Osteoblast (primary cell): ENCODE data around the gene IFNAR1. TPM values are rescaled to one million over a fixed set of nuclear protein-coding genes. Genes with fewer than 3 reads are reported as not detected.

Source experiments
- DNase-seq: peaks from one replicate; pipeline ENCODE4 v3.0.0; 2011; ENCODE audit warnings: low spot score, mixed read lengths; ENCODE audit not compliant: insufficient read length; ENCODE audit errors: missing footprints
- H2AFZ ChIP-seq: 2 replicates; pipeline ENCODE4 v1.6.0; 2011; ENCODE audit warnings: mild to moderate bottlenecking, low read length
- H3K27ac ChIP-seq: 2 replicates; pipeline ENCODE4 v1.5.1; 2011; ENCODE audit warnings: mild to moderate bottlenecking, low read depth, low read length, moderate library complexity
- H3K27me3 ChIP-seq: 2 replicates; pipeline ENCODE4 v1.6.0; 2012; ENCODE audit warnings: mild to moderate bottlenecking, control low read depth, inconsistent platforms, low read length, moderate library complexity; ENCODE audit not compliant: insufficient read depth
- H3K36me3 ChIP-seq: 2 replicates; pipeline ENCODE4 v1.5.1; 2011; ENCODE audit warnings: mild to moderate bottlenecking, low read length, control low read depth, moderate library complexity; ENCODE audit not compliant: insufficient read depth
- H3K4me1 ChIP-seq: 2 replicates; pipeline ENCODE4 v1.5.1; 2011; ENCODE audit warnings: mild to moderate bottlenecking, low read length, control low read depth, moderate library complexity; ENCODE audit not compliant: insufficient read depth
- H3K4me2 ChIP-seq: 2 replicates; pipeline ENCODE4 v1.6.0; 2011; ENCODE audit warnings: mild to moderate bottlenecking, low read length; ENCODE audit not compliant: insufficient read depth
- H3K4me3 ChIP-seq: fragments of 200-600 bp; sonication (generic); 3 replicates; pipeline ENCODE4 v1.5.1; 2012; ENCODE audit warnings: mild to moderate bottlenecking, low read length, inconsistent platforms; ENCODE audit not compliant: insufficient read depth
- H3K79me2 ChIP-seq: 2 replicates; pipeline ENCODE4 v1.6.0; 2012; ENCODE audit warnings: mild to moderate bottlenecking, low read length, control low read depth, inconsistent platforms; ENCODE audit not compliant: insufficient read depth
- H3K9me3 ChIP-seq: 2 replicates; pipeline ENCODE4 v1.5.1; 2011; ENCODE audit warnings: low read depth, low read length, control low read depth
- H4K20me1 ChIP-seq: 2 replicates; pipeline ENCODE4 v1.6.0; 2012; ENCODE audit warnings: mild to moderate bottlenecking, low read length, control low read depth; ENCODE audit not compliant: insufficient read depth
- total RNA-seq: library from RNA; depleted of rRNA; stranded (reverse); fragments of >200 nt; gene quantifications from 2 replicates; pipeline ENCODE4 v1.2.3, GENCODE V29; 2012
- TF ChIP-seq, protein P1 (sequence below): IDR thresholded peaks from 2 replicates; pipeline ENCODE4 v1.5.1; 2011; ENCODE audit warnings: mild to moderate bottlenecking, low read depth, low read length, moderate library complexity; ENCODE audit errors: extremely low read depth

IFNAR1 gene
- total RNA-seq, 1 donor: 26.1 TPM

DNA sequence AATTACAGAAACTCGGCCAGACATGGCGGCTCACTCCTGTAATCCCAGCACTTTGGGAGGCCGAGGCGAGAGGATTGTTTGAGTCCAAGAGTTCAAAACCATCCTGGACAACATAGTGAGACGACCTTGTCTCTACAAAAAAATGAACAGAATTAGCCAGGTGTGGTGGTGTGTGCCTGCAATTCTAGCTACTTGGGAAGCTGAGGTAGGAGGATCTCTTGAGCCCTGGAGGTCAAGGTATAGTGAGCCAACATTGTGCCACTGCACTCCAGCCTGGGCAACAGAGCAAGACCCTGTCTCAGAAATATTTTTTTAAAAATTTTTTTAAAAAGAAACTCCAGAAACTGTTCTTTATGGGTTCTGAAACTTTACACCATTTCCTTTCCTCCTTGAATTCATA, 40.1 kb downstream of the IFNAR1 start:
- no peak overlapping the region for H3K27ac ChIP-seq
- H3K4me3 ChIP-seq: no peak overlapping the region
- TF ChIP-seq, protein P1, sequence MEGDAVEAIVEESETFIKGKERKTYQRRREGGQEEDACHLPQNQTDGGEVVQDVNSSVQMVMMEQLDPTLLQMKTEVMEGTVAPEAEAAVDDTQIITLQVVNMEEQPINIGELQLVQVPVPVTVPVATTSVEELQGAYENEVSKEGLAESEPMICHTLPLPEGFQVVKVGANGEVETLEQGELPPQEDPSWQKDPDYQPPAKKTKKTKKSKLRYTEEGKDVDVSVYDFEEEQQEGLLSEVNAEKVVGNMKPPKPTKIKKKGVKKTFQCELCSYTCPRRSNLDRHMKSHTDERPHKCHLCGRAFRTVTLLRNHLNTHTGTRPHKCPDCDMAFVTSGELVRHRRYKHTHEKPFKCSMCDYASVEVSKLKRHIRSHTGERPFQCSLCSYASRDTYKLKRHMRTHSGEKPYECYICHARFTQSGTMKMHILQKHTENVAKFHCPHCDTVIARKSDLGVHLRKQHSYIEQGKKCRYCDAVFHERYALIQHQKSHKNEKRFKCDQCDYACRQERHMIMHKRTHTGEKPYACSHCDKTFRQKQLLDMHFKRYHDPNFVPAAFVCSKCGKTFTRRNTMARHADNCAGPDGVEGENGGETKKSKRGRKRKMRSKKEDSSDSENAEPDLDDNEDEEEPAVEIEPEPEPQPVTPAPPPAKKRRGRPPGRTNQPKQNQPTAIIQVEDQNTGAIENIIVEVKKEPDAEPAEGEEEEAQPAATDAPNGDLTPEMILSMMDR: no peak
- H3K36me3 ChIP-seq: no peaks in the 10 kb centered on the region
- peaks cover 12% of the 10 kb centered on the region for H3K9me3 ChIP-seq
- H3K4me2 ChIP-seq: no peak overlapping the region
- no peak for DNase-seq
- no peaks in the 10 kb centered on the region for H3K27me3 ChIP-seq
- H2AFZ ChIP-seq: no peak overlapping the region
- no peaks in the 10 kb centered on the region for H4K20me1 ChIP-seq
- H3K4me1 ChIP-seq: peaks cover 16% of the 10 kb centered on the region
- no peaks in the 10 kb centered on the region for H3K79me2 ChIP-seq

DNA sequence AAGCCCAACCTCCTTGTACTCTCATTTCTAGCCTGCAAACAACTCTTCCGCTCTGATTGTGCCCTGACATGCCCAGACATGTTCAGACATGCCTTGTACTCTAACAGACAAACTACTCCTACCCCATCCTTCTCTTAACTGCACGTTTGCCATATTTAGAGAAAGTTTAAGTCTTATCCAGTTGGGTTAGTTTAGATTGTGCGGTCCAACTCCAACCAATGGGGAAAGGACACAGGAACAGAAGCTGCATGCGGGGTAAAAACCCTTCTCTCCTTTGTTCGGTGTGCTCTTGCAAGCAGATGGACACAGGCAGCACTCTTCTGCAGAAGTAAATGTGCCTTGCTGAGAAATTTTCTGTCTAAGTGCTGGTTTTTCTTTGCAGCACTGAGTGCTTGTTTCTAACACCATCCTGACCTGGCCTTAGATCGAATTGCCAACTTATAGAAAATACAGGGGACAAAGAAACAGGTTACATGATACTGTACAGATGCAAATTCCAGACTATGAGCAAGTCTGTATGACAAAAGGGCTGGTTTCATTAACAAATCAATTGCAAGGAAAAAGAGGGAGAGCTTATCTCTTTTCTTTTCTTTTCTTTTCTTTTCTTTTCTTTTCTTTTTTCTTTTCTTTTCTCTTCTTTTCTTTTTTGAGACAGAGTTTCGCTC, 42.7 kb downstream of the IFNAR1 start:
- no peaks in the 10 kb centered on the region for H3K79me2 ChIP-seq
- TF ChIP-seq, protein P1: no peak
- no peaks in the 10 kb centered on the region for H4K20me1 ChIP-seq
- H3K36me3 ChIP-seq: no peaks in the 10 kb centered on the region
- peaks cover 12% of the 10 kb centered on the region for H3K9me3 ChIP-seq
- no peaks in the 10 kb centered on the region for H3K27me3 ChIP-seq
- H2AFZ ChIP-seq: no peak overlapping the region
- H3K4me2 ChIP-seq: no peak overlapping the region
- no peak for DNase-seq
- no peaks in the 10 kb centered on the region for H3K4me1 ChIP-seq
- no peak overlapping the region for H3K4me3 ChIP-seq
- H3K27ac ChIP-seq: no peak overlapping the region

DNA sequence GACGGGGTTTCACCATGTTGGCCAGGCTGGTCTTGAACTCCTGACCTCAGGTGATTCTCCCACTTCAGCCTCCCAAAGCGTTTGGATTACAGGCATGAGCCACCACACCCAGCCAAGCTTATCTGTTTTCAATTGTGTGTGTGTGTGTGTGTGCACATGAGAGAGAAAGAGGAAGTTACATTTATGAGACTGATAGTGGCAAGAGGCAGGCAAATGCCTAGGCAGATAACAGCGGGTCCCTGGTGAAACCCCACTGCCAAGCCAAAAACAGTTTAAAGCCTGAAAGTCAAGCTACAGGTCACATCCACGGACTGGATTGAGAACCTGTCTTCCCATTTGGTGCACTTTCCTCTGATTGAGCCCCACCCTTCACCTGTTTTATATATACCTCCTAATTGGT, 43.4 kb downstream of the IFNAR1 start:
- Histone ChIP-seq H4K20me1 (no peaks in the 10 kb centered on the region), H3K4me3 (no peak overlapping the region), H3K79me2 (no peaks in the 10 kb centered on the region), H3K27me3 (no peaks in the 10 kb centered on the region), H2AFZ (no peak overlapping the region), H3K4me2 (no peak overlapping the region), H3K4me1 (no peaks in the 10 kb centered on the region), H3K36me3 (no peaks in the 10 kb centered on the region), H3K9me3 (peaks cover 12% of the 10 kb centered on the region), H3K27ac (no peak overlapping the region)
- no peak for DNase-seq
- TF ChIP-seq, protein P1: no peak

DNA sequence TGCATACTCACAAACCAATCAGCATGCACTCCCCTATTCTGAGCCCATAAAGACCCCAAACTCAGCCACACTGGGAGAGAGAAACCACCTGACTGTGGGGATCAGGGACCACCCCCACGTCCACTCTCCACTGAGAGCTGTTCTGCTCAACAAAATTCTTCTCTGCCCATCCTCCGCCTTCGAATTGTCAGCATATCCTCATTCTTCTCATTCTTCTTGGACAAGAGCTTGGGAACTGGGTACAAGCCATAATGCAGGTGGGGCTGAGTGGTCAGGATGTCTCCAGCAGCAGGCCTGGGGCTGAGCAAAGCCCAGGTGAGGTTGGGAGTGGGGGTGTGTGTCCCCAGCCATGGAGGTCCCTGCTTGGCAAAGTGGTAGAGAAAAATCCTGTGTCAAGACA, 43.8 kb downstream of the IFNAR1 start:
- H3K4me2 ChIP-seq: no peak overlapping the region
- H3K27ac ChIP-seq: no peak overlapping the region
- no peak for DNase-seq
- peaks cover 12% of the 10 kb centered on the region for H3K9me3 ChIP-seq
- peaks cover 4% of the 10 kb centered on the region for H3K4me1 ChIP-seq
- TF ChIP-seq, protein P1: no peak
- H2AFZ ChIP-seq: no peak overlapping the region
- H3K27me3 ChIP-seq: no peaks in the 10 kb centered on the region
- H3K4me3 ChIP-seq: no peak overlapping the region
- H3K36me3 ChIP-seq: no peaks in the 10 kb centered on the region
- no peaks in the 10 kb centered on the region for H3K79me2 ChIP-seq
- H4K20me1 ChIP-seq: no peaks in the 10 kb centered on the region
